ENCODE results near the gene RND1. TPM values are rescaled to one million over a fixed set of nuclear protein-coding genes. Genes with fewer than 3 reads are reported as not detected.

Gene RND1
- total and polyA plus RNA-seq, 2 experiments from 2014 or later = 9.3 to 10.4 TPM

DNA sequence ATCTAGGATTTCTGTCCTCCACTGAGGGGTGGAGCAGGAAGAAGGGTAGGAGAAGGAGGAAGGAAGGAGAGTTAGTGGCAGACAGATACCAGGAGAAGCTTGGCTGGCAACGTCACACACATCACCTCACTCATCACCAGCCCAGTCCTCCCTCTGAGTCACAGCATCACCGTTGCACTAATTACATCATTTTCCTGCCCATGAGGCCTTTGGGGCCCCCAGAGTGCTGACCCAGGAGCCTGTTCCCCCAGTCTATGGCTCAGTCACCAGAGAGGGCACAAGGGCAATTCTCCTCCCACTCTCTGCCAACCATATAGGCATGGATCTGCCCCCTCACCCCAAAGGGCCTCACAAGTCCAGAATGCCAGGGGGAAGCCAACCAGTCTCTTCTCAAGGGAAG, 4.6 kb downstream of the RND1 start:
- H3K27ac Mint-ChIP-seq = no peak overlapping the region
- no peak overlapping the region; the same call in 2 of the 3 replicates for H3K4me3 Mint-ChIP-seq

More for the DNA sequence above, 4.6 kb downstream of the RND1 start:
- Mint-ChIP-seq H3K27me3 (ENCODE audit: insufficient read depth, low read depth, poor library complexity) (peaks cover 15% of the 10 kb centered on the region), H3K9me3 (no peaks in the 10 kb centered on the region), H3K4me1 (peaks cover 30% of the 10 kb centered on the region), H3K36me3 (ENCODE audit: low read depth) (peaks cover 48% of the 10 kb centered on the region)
- Histone ChIP-seq H3K4me1 (ENCODE audit: insufficient read depth) (peaks cover 23% of the 10 kb centered on the region), H3K9me2 (ENCODE audit: insufficient read depth) (no peaks in the 10 kb centered on the region), H3K4me3 (no peak overlapping the region), H3K27ac (ENCODE audit: low read depth) (no peak overlapping the region), H3K79me2 (replicated peaks; ENCODE audit: insufficient read depth) (peaks cover 13% of the 10 kb centered on the region), H3K27me3 (ENCODE audit: insufficient read depth) (no peaks in the 10 kb centered on the region), H4K20me1 (replicated peaks; ENCODE audit: insufficient read depth) (peaks cover 19% of the 10 kb centered on the region), H3F3A (replicated peaks; ENCODE audit: low read depth) (0 out of 2 replicates have a peak, but pooled peaks cover 3% of the 10 kb centered on the region), H3K4me2 (no peak overlapping the region), H3K36me3 (ENCODE audit: insufficient read depth) (peaks cover 10% of the 10 kb centered on the region), H2AFZ (no peak overlapping the region)
- TF ChIP-seq NANOG (IDR thresholded peaks at IDR 0.05; ENCODE audit: borderline replicate concordance) (no peak), CREB1 (CRISPR knock-in tag; IDR thresholded peaks at IDR 0.05; ENCODE audit: low read depth) (no peak), EZH2 (IDR thresholded peaks at IDR 0.05; ENCODE audit: low read depth, unreplicated experiment) (no peak), ZNF114 (CRISPR knock-in tag; IDR thresholded peaks at IDR 0.05) (no peak), REST (IDR thresholded peaks at IDR 0.05; ENCODE audit: unreplicated experiment) (no peak), STAT1 (IDR thresholded peaks at IDR 0.05; ENCODE audit: unreplicated experiment) (no peak), JUNB (IDR thresholded peaks at IDR 0.05; ENCODE audit: unreplicated experiment) (no peak), POLR2AphosphoS5 (IDR thresholded peaks at IDR 0.05; ENCODE audit: low read depth) (no peak), EZH2phosphoT487 (IDR thresholded peaks at IDR 0.05; ENCODE audit: unreplicated experiment) (no peak), ETS1 (IDR thresholded peaks at IDR 0.05) (no peak), ZNF331 (CRISPR knock-in tag; IDR thresholded peaks at IDR 0.05; ENCODE audit: low read depth) (no peak)
- TF ChIP-seq, protein P1, sequence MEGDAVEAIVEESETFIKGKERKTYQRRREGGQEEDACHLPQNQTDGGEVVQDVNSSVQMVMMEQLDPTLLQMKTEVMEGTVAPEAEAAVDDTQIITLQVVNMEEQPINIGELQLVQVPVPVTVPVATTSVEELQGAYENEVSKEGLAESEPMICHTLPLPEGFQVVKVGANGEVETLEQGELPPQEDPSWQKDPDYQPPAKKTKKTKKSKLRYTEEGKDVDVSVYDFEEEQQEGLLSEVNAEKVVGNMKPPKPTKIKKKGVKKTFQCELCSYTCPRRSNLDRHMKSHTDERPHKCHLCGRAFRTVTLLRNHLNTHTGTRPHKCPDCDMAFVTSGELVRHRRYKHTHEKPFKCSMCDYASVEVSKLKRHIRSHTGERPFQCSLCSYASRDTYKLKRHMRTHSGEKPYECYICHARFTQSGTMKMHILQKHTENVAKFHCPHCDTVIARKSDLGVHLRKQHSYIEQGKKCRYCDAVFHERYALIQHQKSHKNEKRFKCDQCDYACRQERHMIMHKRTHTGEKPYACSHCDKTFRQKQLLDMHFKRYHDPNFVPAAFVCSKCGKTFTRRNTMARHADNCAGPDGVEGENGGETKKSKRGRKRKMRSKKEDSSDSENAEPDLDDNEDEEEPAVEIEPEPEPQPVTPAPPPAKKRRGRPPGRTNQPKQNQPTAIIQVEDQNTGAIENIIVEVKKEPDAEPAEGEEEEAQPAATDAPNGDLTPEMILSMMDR (conservative IDR thresholded peaks at IDR 0.05; ENCODE audit: low read depth in 2 of 2) = no peak
- TF ChIP-seq, protein P2, sequence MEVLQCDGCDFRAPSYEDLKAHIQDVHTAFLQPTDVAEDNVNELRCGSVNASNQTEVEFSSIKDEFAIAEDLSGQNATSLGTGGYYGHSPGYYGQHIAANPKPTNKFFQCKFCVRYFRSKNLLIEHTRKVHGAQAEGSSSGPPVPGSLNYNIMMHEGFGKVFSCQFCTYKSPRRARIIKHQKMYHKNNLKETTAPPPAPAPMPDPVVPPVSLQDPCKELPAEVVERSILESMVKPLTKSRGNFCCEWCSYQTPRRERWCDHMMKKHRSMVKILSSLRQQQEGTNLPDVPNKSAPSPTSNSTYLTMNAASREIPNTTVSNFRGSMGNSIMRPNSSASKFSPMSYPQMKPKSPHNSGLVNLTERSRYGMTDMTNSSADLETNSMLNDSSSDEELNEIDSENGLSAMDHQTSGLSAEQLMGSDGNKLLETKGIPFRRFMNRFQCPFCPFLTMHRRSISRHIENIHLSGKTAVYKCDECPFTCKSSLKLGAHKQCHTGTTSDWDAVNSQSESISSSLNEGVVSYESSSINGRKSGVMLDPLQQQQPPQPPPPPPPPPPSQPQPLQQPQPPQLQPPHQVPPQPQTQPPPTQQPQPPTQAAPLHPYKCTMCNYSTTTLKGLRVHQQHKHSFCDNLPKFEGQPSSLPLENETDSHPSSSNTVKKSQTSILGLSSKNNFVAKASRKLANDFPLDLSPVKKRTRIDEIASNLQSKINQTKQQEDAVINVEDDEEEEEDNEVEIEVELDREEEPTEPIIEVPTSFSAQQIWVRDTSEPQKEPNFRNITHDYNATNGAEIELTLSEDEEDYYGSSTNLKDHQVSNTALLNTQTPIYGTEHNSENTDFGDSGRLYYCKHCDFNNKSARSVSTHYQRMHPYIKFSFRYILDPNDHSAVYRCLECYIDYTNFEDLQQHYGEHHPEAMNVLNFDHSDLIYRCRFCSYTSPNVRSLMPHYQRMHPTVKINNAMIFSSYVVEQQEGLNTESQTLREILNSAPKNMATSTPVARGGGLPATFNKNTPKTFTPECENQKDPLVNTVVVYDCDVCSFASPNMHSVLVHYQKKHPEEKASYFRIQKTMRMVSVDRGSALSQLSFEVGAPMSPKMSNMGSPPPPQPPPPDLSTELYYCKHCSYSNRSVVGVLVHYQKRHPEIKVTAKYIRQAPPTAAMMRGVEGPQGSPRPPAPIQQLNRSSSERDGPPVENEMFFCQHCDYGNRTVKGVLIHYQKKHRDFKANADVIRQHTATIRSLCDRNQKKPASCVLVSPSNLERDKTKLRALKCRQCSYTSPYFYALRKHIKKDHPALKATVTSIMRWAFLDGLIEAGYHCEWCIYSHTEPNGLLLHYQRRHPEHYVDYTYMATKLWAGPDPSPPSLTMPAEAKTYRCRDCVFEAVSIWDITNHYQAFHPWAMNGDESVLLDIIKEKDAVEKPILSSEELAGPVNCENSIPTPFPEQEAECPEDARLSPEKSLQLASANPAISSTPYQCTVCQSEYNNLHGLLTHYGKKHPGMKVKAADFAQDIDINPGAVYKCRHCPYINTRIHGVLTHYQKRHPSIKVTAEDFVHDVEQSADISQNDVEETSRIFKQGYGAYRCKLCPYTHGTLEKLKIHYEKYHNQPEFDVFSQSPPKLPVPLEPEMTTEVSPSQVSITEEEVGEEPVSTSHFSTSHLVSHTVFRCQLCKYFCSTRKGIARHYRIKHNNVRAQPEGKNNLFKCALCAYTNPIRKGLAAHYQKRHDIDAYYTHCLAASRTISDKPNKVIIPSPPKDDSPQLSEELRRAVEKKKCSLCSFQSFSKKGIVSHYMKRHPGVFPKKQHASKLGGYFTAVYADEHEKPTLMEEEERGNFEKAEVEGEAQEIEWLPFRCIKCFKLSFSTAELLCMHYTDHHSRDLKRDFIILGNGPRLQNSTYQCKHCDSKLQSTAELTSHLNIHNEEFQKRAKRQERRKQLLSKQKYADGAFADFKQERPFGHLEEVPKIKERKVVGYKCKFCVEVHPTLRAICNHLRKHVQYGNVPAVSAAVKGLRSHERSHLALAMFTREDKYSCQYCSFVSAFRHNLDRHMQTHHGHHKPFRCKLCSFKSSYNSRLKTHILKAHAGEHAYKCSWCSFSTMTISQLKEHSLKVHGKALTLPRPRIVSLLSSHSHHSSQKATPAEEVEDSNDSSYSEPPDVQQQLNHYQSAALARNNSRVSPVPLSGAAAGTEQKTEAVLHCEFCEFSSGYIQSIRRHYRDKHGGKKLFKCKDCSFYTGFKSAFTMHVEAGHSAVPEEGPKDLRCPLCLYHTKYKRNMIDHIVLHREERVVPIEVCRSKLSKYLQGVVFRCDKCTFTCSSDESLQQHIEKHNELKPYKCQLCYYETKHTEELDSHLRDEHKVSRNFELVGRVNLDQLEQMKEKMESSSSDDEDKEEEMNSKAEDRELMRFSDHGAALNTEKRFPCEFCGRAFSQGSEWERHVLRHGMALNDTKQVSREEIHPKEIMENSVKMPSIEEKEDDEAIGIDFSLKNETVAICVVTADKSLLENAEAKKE (CRISPR knock-in tag; IDR thresholded peaks at IDR 0.05) = no peak
- DNase-seq (ENCODE audit: low spot score) (no peak), ATAC-seq (no peak)
